GM18520 (cell line): Measurements from ENCODE around the gene FRS2.
"Not testable (repeated sequence)": the region's sequence is repeated elsewhere in the genome, so short reads cannot be mapped to it uniquely, and the experiment has no call there.

ENCODE experiments used
- ATAC-seq: cut with Tn5 transposase; IDR thresholded peaks from one replicate; pipeline ENCODE4 v1.9.1; 2021; ENCODE audit not compliant: unreplicated experiment

Gene FRS2

DNA sequence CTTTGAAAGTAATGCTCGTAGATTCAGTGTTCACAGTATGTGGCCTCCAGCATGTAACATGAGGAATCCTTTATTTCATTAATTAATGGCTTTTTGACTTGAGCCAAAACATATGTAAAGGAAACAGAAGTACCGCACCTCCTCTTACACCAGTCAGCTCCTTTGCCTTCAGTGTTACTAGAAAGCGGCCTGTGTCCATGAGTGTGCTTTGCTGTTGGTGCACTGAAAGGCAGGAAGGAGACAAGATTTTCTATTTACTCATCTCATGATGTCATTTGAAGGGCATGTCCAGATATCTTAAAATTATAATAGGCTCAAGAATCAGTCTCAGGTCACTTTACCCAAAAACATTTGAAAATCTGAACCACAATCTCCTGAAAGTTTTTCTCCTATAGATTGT is 105.2 kb downstream of the FRS2 start:
- no peak for ATAC-seq

GRCh38 chr12:69578283-69578682 is 108.1 kb downstream of the FRS2 start:
- ATAC-seq: no peak

DNA sequence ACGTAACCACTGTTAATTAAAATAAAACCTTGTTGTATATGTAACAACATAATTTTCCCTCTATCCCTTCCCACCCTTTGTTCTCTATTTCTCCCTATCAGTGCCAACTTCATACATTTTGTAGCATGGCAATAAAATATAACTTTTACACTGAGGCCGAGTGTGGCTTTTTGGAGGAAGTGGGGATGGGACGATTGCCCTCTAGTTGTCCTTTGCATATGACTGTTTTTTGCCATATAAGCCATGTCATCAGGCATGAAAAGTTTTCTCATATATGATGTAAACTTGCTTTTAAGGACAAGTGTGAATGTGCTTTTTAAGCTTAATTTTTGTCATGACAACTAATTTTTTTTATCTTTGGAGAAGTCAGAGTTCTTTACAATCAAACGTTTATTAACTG is 108.8 kb downstream of the FRS2 start:
- ATAC-seq: no peak

DNA sequence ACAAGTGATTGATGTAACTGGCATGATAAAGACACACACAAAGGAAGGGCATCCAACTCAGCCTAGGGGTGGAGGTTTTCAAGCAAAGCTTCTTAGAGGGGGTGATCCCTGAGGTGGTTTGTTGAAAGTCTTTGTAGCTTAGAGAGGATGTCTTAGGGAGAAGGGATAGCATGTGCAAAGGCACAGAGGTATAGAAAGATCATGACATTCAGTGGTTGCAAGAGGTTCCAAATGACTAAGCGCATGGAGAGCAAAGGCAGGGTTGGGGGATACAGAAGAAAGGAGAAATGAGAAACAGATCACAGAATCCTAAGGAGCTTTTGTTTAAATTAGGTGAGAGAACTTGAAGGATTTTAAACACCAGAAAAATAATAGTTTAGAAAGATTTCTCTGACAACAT is 109.9 kb downstream of the FRS2 start:
- ATAC-seq: no peak

GRCh38 chr12:69583203-69583602 is 113.0 kb downstream of the FRS2 start:
- ATAC-seq: no peak

DNA sequence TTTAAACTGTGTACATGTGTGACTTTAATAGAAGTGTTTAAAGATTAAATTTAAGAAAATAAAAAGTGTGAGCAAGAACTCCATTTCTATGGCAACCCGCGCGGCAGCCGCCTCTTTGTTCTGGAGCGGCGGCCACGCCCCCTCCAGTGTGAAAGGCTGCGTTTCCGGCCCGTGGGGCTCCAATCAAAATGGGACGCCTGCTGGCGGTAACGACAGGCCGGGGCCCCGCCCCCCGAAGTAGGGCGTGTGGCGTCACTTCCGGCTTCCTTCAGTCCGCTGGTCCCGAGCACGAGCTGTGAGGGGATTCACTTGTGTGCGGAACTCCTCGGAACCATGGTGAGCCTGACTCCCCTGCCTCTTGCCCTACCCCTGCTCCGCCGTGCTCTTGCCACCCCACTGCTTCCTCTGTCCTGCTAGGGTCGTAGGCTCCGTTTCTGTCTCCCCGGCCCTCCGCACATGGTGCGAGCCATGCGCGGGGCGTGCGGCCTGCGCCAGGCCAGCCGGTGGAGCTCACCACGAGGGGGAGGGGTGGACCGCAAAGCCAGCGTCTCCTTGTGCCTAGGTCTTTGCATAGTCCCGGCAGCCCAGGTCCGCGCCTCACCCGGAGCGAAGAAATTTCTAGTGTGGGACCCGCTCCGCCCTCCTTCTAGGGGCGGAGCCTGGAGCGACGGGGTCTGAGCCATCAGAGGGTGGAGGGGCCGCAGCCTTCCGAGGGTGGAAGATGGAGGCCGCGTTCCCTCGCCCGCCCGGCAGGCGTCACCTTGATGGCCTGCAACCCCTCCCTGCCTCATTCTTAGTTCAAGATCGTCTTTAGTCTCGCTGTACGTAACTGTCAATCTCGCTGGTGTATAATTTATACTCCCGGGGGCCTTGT is 115.2 kb downstream of the FRS2 start, which contains the start of gene CCT2:
TSS of gene CCT2 (plus strand) at position 271 of the 874 bp plus-strand sequence. CDS start at position 334, 63 bp downstream.
- ATAC-seq: peak; percentile 93

DNA sequence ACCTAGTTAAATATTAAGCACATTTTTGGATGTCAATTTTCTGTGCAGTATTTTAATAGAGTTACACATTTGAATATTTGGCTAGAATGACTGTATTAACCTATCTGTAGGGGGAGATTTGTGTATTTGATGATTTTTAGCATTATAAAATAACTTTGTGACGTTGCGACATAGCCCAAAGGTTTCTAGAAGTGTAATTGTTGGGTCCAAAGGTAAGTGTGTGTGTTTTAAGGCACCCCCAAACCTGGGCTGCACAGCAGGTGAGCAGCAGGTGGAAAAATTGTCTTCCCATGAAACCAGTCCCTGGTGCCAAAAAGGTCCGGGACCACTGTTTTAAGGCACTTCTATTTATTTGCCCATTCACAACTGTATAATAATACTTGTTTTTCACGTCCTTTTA is 118.3 kb downstream of the FRS2 start:
- ATAC-seq: no peak

DNA sequence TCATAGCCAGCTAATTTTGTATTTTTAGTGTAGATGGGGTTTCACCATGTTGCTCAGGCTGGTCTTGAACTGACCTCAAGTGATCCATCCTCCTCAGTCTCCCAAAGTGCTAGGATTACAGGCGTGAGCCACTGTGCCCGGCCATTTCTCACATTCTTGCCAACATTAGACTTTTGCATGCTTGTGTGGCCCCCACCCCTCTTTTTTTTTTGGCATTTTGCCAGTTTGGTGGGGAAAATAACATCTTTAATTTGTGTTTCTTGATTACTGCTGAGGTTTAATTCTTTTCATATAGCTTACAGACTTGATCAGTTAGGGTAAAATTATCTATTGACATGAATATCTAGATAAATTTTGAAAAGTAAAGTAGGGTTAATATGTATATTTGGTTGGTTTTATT is 118.9 kb downstream of the FRS2 start:
- ATAC-seq: no peak

DNA sequence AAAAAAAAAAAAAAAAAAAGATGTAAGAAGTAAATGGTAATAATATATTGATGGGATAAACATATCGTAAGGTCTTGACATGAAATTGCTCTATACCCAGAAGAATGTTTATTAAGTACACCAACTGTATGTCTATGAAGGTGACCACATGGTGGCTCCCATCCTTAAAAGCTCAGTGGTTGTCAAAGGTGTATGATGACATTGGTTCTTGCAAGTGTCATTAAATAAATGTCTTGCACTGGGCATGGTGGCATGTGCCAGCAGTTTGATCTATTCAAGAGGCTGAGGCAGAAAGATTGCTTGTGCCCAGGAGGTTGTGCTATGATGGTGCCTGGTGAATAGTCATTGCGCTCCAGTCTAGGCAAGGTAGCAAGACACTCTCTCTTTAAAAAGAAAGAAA is 125.5 kb downstream of the FRS2 start:
- no peak for ATAC-seq

GRCh38 chr12:69598174-69598753 is 128.1 kb downstream of the FRS2 start:
- no peak for ATAC-seq

DNA sequence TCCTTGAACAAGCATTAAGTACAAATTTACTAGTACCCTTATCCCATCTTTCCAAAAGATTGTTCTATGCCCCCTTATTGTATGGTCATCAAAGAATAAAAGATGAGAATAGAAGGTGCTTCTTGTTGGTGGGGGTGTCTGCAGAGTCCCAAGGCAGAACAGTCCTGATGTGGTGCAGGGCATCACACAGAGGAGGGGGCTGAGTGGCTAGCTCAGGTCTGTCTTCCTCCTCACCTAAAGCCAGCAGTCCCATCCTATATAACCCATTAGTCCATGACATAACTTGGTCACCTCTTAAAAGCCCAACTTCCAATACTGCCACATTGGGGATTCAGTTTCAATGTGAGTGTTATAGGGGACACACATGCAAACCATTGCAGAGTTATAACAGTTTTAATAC is 130.6 kb downstream of the FRS2 start:
- no peak for ATAC-seq

DNA sequence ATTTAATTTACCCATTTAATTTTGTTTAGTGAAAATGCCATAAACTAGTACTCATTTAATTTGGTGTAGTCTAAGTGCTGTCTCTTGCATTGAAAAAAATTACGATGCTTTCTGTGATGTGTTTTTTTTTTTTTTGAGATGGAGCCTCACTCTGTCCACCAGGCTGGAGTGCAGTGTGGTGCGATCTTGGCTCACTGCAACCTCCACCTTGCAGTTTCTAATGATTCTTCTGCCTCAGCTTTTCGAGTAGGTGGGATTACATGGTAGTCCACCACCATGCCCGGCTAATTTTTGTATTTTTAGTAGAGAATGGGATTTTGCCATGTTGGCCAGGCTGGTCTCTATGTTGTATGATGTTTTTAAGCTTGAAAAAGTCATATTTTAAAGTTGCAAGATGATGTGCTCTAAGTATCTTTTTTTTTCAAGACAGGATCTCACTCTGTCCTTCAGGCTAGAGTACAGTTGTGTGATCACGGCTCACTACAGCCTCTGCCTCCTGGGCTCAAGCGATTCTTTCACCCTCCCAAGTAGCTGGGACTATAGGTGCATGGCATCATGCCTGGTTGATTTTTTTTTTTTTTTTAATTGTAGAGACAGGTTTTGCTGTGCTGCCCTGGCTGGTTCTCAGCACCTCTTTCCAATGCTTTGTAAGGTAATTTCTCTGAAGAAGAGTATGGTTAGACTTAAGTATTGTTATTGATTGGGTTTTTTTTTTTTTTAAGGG is 131.9 kb downstream of the FRS2 start:
- ATAC-seq: no peak

GRCh38 chr12:69602954-69603353 is 132.8 kb downstream of the FRS2 start:
- no peak for ATAC-seq

DNA sequence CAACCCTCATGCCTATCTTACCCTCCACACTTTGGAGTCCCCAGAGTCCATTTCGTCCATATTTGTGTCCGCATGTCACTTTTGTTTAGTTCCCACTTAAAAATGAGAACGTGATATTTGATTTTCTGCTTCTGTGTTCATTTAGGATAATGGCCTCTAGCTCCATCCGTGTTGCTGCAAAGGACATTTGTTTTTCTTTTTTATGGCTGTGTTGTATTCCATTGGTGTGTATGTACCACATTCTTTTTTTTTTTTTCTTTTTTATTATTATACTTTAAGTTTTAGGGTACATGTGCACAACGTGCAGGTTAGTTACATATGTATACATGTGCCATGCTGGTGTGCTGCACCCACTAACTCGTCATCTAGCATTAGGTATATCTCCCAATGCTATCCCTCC is 133.4 kb downstream of the FRS2 start:
- not testable (repeated sequence) for ATAC-seq

DNA sequence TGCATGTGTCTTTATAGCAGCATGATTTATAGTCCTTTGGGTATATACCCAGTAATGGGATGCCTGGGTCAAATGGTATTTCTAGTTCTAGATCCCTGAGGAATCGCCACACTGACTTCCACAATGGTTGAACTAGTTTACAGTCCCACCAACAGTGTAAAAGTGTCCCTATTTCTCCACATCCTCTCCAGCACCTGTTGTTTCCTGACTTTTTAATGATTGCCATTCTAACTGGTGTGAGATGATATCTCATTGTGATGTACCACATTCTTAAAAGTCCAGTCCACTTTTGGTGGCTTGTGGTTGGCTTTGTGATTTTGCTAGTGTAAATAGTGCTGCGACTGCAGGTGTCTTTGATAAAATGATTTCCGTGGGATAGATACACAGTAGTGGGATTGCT is 134.1 kb downstream of the FRS2 start:
- not testable (repeated sequence) for ATAC-seq

- ATAC-seq: no peak
Measured at GRCh38 chr12:69608114-69608513, 137.9 kb downstream of the FRS2 start.

DNA sequence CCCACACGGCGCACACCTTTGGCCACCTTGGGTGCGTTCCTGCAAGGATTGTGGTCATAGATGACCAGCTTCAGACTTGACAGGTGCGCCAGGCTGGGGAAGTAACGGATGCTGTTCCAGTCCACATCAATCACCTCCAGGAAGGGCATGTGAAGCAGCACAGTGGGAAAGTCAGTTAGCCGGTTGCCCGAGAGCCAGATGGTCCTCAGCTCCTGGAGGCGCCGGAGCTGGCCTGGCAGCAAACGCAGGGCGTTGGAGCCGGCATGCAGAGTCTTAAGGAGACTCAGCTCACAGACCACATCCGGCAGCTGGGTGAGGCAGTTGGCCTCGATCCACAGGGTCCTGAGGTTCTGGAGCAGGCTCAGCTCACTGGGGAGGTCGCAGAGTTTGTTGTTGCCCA is 139.9 kb downstream of the FRS2 start:
- no peak for ATAC-seq

GRCh38 chr12:69610729-69611128 is 140.5 kb downstream of the FRS2 start, which contains the start of gene LRRC10:
Gene LRRC10, minus strand, starts transcription at chr12:69610907. Its CDS starts 69 bp downstream, at chr12:69610838.
- no peak for ATAC-seq

DNA sequence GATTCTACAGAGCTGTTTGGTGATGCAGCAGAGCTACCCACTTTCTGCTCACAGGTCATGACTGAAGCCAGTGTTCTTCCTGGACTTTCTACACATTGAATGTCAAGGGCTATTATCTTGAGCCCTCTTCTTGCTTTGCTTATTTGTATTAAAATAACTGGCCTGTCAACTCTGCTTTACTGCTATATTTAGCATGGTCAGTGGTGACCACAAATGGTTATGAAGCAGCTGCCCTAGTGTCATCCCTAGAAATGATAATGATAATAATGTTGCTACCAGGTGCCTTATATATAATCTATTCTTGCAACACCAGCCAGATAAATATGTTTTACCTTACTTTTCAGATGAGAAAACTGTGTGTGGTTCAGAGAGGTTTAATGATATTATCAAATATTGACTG is 143.2 kb downstream of the FRS2 start:
- no peak for ATAC-seq

DNA sequence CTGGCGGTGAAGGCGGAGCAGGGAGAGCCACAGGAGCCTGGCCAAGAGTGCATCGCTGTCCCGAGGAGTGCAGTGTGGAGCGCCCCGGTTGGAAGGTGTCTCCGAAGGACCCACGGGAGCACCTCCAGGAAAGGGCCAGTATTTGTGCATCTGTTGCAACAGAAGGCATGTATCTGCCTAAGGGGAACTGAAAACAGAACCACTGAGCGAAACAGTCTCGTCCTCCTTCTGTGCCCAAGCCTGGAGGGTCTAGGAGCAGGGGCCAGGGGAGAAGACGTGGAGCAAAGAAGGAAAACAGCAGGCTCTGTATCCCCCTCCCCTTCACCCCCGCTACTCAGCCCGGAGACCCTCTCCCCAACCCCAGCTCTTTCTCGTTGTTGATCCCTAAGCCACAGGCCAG is 145.8 kb downstream of the FRS2 start:
- no peak for ATAC-seq

DNA sequence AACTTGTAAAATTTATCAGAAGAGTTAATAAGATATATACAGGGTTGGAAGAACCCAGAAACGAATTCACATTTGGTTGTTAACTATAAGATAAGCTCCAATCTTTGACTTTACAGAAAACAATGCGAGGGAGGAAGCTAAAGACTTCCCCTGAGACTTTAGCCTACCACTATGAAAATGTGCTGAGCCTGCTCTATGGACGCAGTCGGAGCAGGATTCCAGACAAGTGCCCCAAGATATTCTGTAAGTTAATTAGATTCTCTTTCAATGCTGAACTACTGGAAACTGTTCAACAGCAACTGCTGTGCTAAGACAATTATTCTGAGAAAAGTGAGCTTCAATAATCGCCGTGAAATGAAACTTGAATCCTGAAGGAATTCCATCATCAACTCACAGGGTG is 148.9 kb downstream of the FRS2 start:
- no peak for ATAC-seq

DNA sequence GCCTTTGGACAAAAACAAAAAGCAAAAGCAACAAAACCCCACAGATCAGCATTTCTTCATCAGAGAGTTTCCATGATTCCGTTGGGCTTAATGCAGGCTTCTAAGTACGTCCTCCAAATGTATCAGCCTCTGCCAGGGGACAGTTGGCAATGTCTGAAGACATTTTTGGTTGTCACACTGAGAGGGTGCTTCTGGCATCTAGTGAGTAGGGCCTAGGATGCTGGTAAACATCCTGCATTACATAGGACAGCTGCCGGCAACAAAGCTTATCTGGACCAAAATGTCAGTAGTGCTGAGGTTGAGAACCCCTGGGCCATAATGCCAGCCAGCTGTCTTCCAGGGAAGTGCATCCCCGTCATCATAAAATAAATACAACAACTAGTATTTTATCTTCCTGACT is 149.9 kb downstream of the FRS2 start:
- ATAC-seq: no peak
